ENCODE results near the gene DACT2.

DNA sequence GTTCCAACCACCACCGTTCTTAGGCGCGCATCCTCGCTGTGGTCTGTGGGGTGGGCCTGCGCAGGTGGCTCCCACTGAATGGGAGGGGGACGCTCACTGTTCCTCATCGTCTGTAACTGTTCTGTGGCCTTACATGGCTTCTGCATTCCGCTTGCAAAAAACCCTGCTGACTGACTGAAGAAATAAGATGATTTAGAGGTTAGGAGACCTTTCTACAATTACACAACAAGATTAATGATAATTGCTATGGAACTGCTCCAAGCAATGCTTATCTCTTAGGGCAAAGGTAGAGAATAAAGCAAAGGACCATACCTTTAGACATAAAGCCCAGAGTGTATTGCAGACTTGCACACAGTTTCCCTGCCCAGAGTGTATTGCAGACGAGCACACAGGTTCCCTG is 14.4 kb upstream of the DACT2 start:
- TF ChIP-seq, protein P1, sequence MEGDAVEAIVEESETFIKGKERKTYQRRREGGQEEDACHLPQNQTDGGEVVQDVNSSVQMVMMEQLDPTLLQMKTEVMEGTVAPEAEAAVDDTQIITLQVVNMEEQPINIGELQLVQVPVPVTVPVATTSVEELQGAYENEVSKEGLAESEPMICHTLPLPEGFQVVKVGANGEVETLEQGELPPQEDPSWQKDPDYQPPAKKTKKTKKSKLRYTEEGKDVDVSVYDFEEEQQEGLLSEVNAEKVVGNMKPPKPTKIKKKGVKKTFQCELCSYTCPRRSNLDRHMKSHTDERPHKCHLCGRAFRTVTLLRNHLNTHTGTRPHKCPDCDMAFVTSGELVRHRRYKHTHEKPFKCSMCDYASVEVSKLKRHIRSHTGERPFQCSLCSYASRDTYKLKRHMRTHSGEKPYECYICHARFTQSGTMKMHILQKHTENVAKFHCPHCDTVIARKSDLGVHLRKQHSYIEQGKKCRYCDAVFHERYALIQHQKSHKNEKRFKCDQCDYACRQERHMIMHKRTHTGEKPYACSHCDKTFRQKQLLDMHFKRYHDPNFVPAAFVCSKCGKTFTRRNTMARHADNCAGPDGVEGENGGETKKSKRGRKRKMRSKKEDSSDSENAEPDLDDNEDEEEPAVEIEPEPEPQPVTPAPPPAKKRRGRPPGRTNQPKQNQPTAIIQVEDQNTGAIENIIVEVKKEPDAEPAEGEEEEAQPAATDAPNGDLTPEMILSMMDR (conservative IDR thresholded peaks at IDR 0.05) = no peak
- TF ChIP-seq ZFX (IDR thresholded peaks at IDR 0.05) = no peak

Data from C4-2B (cell line).